Upper lobe of left lung (tissue), 4 donors: Measurements from ENCODE around the gene CRISPLD2.

Source experiments
- CTCF ChIP-seq, 6 experiments: fragments of 450-650 bp in 4 of 6; fragments of 200-600 bp in 2 of 6; sonication (generic) in 2 of 6; IDR thresholded peaks; one replicate each; pipeline ENCODE4 v1.5.1; 2016 to 2019; ENCODE audit warnings: antibody characterized with exemption in 6 of 6
- EP300 ChIP-seq, 4 donors: sonication (generic); formaldehyde crosslinking; IDR thresholded peaks; one replicate each; pipeline ENCODE4 v1.5.1; 2017; ENCODE audit warnings: antibody characterized with exemption in 4 of 4, control low read depth in 2 of 4
- POLR2A ChIP-seq, 4 donors: fragments of 450-650 bp; IDR thresholded peaks; one replicate each; pipeline ENCODE4 v1.5.1; 2016 to 2017; ENCODE audit warnings: antibody characterized with exemption in 4 of 4, mild to moderate bottlenecking in 2 of 4
- POLR2AphosphoS5 ChIP-seq, 2 donors: sonication (generic); formaldehyde crosslinking; IDR thresholded peaks; one replicate each; pipeline ENCODE4 v1.5.1; 2017; ENCODE audit warnings: antibody characterized with exemption in 2 of 2

DNA sequence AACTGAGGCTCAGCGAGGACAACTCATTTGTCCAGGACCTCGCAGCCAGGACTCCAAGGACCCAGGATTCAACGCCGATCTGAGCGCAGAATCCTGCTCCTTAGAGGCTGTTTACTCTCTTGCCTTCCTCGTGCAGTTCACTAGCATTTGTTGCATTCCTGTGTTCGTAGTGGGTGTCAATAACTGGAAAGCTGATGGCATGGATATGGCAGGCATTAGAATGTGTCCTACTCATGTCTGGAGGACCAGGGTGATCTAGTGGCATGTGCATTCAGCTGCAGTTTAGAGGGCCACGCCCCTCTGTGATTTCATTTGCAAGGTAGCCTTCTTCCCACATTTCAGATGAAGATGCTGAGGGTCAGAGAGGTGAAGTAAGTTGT lies 510 bp downstream of the CRISPLD2 start:
- TF ChIP-seq CTCF (IDR thresholded peaks at IDR 0.05) = no peak
- TF ChIP-seq POLR2A (IDR thresholded peaks at IDR 0.05) = no peak
- TF ChIP-seq POLR2AphosphoS5 (IDR thresholded peaks at IDR 0.05) = no peak
- no peak for TF ChIP-seq EP300 (IDR thresholded peaks at IDR 0.05)
